HG02763 (cell line): ENCODE results near the gene MUC5B.
"Not testable (repeated sequence)": the region's sequence is repeated elsewhere in the genome, so short reads cannot be mapped to it uniquely, and the experiment has no call there.

ENCODE experiments used
- ATAC-seq: cut with Tn5 transposase; IDR thresholded peaks from one replicate; pipeline ENCODE4 v1.9.1; 2021; ENCODE audit warnings: mild to moderate bottlenecking, moderate library complexity; ENCODE audit not compliant: unreplicated experiment

The MUC5B gene

GRCh38 chr11:1231396-1232020 is 8.6 kb downstream of the MUC5B start:
- no peak for ATAC-seq

- no peak for ATAC-seq
These were observed 9.4 kb downstream of the MUC5B start for GRCh38 chr11:1232021-1232882.

GRCh38 chr11:1232883-1233321 is 10.0 kb downstream of the MUC5B start:
- ATAC-seq, result no peak

DNA sequence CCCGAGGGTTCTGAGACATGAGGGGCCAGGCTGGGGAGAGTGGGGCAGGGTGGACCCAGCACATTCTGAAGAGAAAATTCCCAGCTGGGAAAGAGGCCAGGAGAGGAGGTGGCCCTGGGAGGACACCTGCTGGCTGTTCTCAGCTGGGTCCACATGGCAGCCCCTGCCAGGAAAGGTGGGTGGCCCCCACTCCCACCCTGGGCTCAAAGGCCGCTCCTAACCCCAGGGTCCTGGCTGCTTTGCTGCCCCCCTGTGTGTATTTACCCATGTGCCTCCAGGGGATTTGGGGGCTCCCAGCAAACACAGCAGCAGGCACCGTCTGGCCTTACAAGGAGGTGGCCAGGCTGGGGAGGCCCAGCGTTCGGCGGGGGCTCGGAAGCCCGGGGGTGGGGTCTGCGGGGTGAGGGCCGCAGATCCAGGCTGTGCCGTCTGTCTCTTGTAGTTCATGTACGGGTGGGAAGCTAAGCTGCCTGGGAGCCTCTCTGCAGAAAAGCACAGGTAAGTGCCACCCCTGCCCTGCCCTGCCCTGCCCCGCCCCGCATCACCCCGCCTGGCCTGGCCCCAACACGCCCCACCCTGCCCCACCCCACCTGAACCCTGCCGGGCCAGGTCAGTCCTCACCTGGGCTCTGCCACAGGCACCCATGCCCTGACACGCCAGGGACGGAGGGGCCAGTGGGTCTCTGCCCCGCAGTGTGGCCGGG is 10.6 kb downstream of the MUC5B start:
- ATAC-seq, result no peak

- ATAC-seq, result no peak
These were observed 11.3 kb downstream of the MUC5B start for GRCh38 chr11:1234054-1234720.

GRCh38 chr11:1234771-1235305 is 12.0 kb downstream of the MUC5B start:
- ATAC-seq, result no peak

DNA sequence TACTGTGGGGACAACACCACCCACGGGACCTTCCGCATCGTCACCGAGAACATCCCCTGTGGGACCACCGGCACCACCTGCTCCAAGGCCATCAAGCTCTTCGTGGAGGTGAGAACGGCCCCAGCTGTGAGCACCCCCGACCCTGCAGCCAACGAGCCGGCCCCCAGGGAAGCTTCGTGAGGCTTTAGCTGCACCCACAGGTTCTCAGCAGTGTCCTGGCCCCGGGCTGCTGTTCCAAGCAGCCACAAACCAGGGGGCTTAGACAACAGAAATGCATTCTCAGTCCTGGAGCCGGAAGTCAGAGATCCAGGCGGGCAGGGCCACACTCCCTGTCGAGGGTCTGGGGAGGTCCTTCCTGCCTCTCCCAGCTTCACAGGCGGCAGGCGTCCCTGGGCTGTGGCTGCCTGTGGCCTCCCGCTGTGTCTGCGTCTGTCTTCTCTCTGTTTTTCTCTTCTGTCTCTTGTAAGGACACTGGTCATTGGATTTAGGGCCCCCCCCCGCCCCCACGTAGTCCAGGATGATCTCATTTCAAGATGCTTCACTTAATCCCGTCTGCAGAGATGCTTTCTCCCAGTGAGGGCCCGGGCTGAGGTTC is 12.5 kb downstream of the MUC5B start:
- ATAC-seq, result no peak

DNA sequence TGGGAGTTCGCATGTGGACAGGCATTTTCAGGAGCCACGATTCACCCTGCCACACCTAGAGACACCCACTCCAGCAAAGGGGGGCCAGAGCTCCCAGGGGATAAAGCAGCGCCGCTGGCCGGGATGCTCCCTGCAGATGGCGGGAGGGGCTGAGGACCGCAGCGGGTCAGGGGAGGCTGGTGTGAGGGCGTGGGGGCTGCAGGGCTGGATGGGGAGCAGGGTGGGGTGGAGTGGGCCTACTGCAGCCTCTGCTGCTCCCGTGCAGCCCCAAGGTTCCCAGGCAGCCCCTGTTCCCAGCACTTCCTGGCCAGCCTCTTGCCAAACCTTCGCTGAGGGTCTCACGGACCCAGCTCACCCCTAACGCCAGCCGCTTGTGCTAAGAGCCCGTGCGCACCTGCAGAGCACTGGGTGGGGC is 13.0 kb downstream of the MUC5B start:
- no peak for ATAC-seq

DNA sequence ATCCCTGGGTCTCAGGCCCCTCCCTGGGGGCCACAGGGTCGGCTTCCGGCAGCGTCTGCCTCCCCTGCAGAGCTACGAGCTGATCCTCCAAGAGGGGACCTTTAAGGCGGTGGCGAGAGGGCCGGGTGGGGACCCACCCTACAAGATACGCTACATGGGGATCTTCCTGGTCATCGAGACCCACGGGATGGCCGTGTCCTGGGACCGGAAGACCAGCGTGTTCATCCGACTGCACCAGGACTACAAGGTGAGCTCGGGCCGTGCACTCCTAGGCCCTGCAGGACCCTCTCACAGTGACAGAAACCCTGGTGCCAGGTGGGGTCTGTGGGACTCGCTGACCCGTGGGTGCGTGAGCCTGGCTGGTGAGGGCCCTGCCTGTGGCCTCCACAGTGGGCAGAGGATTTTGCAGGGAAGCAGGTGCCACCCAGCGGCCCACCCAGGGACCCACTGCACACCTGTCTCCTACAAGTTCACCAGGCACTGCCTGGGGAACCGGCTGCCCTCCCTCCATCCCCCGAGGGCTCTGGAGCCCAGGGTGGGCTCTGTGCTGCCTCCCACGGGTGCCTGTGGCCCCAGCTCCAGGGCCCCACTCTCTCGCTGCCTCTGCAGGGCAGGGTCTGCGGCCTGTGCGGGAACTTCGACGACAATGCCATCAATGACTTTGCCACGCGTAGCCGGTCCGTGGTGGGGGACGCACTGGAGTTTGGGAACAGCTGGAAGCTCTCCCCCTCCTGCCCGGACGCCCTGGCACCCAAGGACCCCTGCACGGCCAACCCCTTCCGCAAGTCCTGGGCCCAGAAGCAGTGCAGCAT is 13.7 kb downstream of the MUC5B start:
- ATAC-seq, result no peak

- ATAC-seq, result no peak
These were observed 14.3 kb downstream of the MUC5B start for GRCh38 chr11:1237128-1237580.

DNA sequence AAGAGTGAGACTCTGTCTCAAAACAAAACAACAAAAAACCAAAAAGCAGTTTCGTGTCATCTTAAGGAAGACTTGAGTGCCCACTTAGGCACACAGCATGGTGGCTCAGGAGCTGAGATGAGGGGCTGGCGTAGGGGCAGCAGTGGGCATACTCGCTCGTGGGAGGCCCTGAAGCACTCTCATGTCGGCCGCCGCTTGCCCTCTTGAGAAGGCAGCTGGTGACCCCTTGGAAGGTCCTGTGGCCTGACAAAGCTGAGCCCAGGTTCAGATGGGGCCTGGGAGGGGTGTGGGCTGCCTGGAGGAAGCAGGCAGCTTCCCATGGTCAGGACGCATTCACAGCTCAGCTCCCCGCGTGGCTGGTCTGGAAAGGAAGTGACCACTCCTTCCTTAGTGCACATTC is 15.0 kb downstream of the MUC5B start:
- no peak for ATAC-seq

- ATAC-seq, result no peak
These were observed 16.1 kb downstream of the MUC5B start for GRCh38 chr11:1238767-1239595.

- ATAC-seq, result no peak
These were observed 16.8 kb downstream of the MUC5B start for GRCh38 chr11:1239596-1240205.

- ATAC-seq, result no peak
These were observed 17.9 kb downstream of the MUC5B start for GRCh38 chr11:1240771-1241170.

- no peak for ATAC-seq
These were observed 18.8 kb downstream of the MUC5B start for GRCh38 chr11:1241706-1242105.

GRCh38 chr11:1242289-1242688 is 19.4 kb downstream of the MUC5B start:
- ATAC-seq, result no peak

DNA sequence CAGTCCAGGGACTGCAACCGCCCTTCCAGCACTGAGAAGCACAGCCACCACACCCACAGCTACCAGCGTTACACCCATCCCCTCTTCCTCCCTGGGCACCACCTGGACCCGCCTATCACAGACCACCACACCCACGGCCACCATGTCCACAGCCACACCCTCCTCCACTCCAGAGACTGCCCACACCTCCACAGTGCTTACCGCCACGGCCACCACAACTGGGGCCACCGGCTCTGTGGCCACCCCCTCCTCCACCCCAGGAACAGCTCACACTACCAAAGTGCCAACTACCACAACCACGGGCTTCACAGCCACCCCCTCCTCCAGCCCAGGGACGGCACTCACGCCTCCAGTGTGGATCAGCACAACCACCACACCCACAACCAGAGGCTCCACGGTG is 19.9 kb downstream of the MUC5B start:
- ATAC-seq, result not testable (repeated sequence)

DNA sequence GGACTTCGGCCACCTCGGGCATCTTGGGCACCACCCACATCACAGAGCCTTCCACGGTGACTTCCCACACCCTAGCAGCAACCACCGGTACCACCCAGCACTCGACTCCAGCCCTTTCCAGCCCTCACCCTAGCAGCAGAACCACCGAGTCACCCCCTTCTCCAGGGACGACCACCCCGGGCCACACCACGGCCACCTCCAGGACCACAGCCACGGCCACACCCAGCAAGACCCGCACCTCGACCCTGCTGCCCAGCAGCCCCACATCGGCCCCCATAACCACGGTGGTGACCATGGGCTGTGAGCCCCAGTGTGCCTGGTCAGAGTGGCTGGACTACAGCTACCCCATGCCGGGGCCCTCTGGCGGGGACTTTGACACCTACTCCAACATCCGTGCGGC is 20.7 kb downstream of the MUC5B start:
- not testable (repeated sequence) for ATAC-seq
